Uterus (tissue), 2 donors: ENCODE data around the gene SOX5.

Source experiments
- CTCF ChIP-seq, 4 experiments: fragments of 200-600 bp in 2 of 4; fragments of 450-650 bp in 2 of 4; sonication (generic) in 2 of 4; IDR thresholded peaks; one replicate each; pipeline ENCODE4 v1.5.1; 2016 to 2019; ENCODE audit warnings: antibody characterized with exemption in 4 of 4, mild to moderate bottlenecking in 2 of 4, moderate library complexity in 1 of 4
- POLR2A ChIP-seq, 2 donors: fragments of 450-650 bp; IDR thresholded peaks; one replicate each; pipeline ENCODE4 v1.6.1; 2016; ENCODE audit warnings: antibody characterized with exemption in 2 of 2, mild to moderate bottlenecking in 1 of 2, moderate library complexity in 1 of 2

- no peak for TF ChIP-seq POLR2A (IDR thresholded peaks at IDR 0.05)
- no peak for TF ChIP-seq CTCF (IDR thresholded peaks at IDR 0.05)
Observed at GRCh38 chr12:23655884-23656283, 293.6 kb downstream of the SOX5 start.
